ENCODE results near the gene APIP. TPM values are rescaled to one million over a fixed set of nuclear protein-coding genes. Genes with fewer than 3 reads are reported as not detected.

Gene APIP
- total and polyA plus RNA-seq, 2 of the 8 experiments (the other 6 are each of a cell fraction or from before 2014, with no cell fraction given), result 10.4 to 25.7 TPM

- H3K23ac ChIP-seq (ENCODE audit: insufficient read length), result no peak overlapping the region
- H3K4ac ChIP-seq (replicated peaks; ENCODE audit: insufficient read length, low read depth, low read length), result no peak overlapping the region
- H3K18ac ChIP-seq (ENCODE audit: extremely low read depth, low read length), result no peak overlapping the region
- H2BK120ac ChIP-seq (replicated peaks; ENCODE audit: low read depth, low read length), result no peak overlapping the region
- no peak overlapping the region for H2BK20ac ChIP-seq (ENCODE audit: low read length)
- no peak overlapping the region for H2BK15ac ChIP-seq (ENCODE audit: low read length)
- H2AK5ac ChIP-seq (ENCODE audit: low read depth, low read length), result no peak overlapping the region
- H3K14ac ChIP-seq (ENCODE audit: insufficient read length), result no peak overlapping the region
- no peaks in the 10 kb centered on the region for H3K79me2 ChIP-seq (ENCODE audit: control insufficient read depth in 1 of 2, insufficient read depth in 2 of 2, low read length in 2 of 2)
- no peak overlapping the region for H3K56ac ChIP-seq (replicated peaks; ENCODE audit: insufficient read length, low read depth, low read length)
- DNase-seq (ENCODE audit: low read depth in 1 of 2, low spot score in 2 of 2), result no peak
- no peaks in the 10 kb centered on the region for H3K27me3 ChIP-seq (replicated peaks in 1 of 4; ENCODE audit: control insufficient read depth in 3 of 4, extremely low read depth in 1 of 4, insufficient read depth in 3 of 4, low read length in 3 of 4)
- H2BK12ac ChIP-seq (ENCODE audit: low read depth, low read length), result 0 out of 2 replicates have a peak overlapping the region, but pooled peaks have one; percentile 1
- ChIA-PET CTCF (ENCODE audit: partially characterized antibody) (interaction anchor here (0.6 to 4.8 kb wide), 6 partner anchors 11 to 995 kb away, joined by 3 to 23 read pairs (median 3); no protein-coding TSS in a partner anchor), POLR2A (ENCODE audit: partially characterized antibody) (interaction anchor here (0.6 kb wide), 1 partner anchor 377 kb away, joined by 3 read pairs; no protein-coding TSS in a partner anchor)
- FAIRE-seq, result no peak
- no peak overlapping the region for H4K91ac ChIP-seq (replicated peaks; ENCODE audit: insufficient read length, low read length)
- no peak overlapping the region for H2AFZ ChIP-seq (ENCODE audit: low read length)
- no peaks in the 10 kb centered on the region for H3K79me1 ChIP-seq (ENCODE audit: low read depth, low read length)
- H3K4me3 ChIP-seq (ENCODE audit: extremely low read depth in 1 of 4, insufficient read depth in 2 of 4, low read depth in 3 of 4, low read length in 4 of 4), result no peak overlapping the region
- peaks cover 0 to 4% (median 0%) of the 10 kb centered on the region in 4 experiments; a peak in 2 of 7 replicates for H3K4me1 ChIP-seq (replicated peaks in 1 of 4; ENCODE audit: control insufficient read depth in 3 of 4, insufficient read depth in 4 of 4, low read length in 3 of 4)
- no peak overlapping the region for H4K8ac ChIP-seq (ENCODE audit: extremely low read depth, insufficient read depth, low read length)
- TF ChIP-seq MAFK (IDR thresholded peaks at IDR 0.05; ENCODE audit: low read depth, low read length) (no peak), RAD21 (IDR thresholded peaks at IDR 0.05 in 1 of 2, conservative IDR thresholded peaks at IDR 0.05 in 1 of 2; ENCODE audit: low read depth in 2 of 2, low read length in 2 of 2) (peak; percentile 17 to 42; a peak in 3 of 4 replicates), CTCF (IDR thresholded peaks at IDR 0.05; ENCODE audit: control extremely low read depth in 1 of 3, insufficient read depth in 1 of 3, low read depth in 1 of 3, low read length in 3 of 3) (peak; percentile 2 to 50 (median 43)), GABPA (IDR thresholded peaks at IDR 0.05; ENCODE audit: borderline replicate concordance, insufficient read depth, low read length) (no peak)
- WGBS, 2 experiments (ENCODE audit: extremely low coverage in 1 of 2, insufficient coverage in 1 of 2, insufficient read length in 1 of 2, insufficient replicate concordance in 2 of 2, low coverage in 1 of 2, low lambda C conversion rate in 2 of 2, missing lambda C conversion rate in 1 of 2), result 81% methylated on average over 4 of the region's 4 CpGs; no CpG with 5 or more reads in 1 of the 2 experiments
- H3K9ac ChIP-seq (replicated peaks in 1 of 4; ENCODE audit: extremely low read depth in 1 of 4, low read depth in 3 of 4, low read length in 3 of 4), result no peak overlapping the region
- no peak overlapping the region for H4K5ac ChIP-seq (ENCODE audit: insufficient read length, low read depth, low read length)
- H4K20me1 ChIP-seq (replicated peaks in 1 of 2; ENCODE audit: control insufficient read depth in 1 of 2, insufficient read depth in 2 of 2, low read length in 2 of 2), result no peaks in the 10 kb centered on the region
- no peaks in the 10 kb centered on the region; a peak in 1 of 8 replicates for H3K36me3 ChIP-seq (ENCODE audit: control insufficient read depth in 2 of 4, insufficient read depth in 4 of 4, low read length in 3 of 4)
- H3K23me2 ChIP-seq (ENCODE audit: low read depth, low read length), result no peaks in the 10 kb centered on the region; the same call in 1 of the 2 replicates
- no peak overlapping the region for H3K4me2 ChIP-seq (ENCODE audit: insufficient read depth in 1 of 2, low read depth in 2 of 2, low read length in 2 of 2)
- H3K27ac ChIP-seq (ENCODE audit: low read depth, low read length), result no peak overlapping the region
- 0 out of 2 replicates have a peak overlapping the region, but pooled peaks have one; percentile 21 for H2BK5ac ChIP-seq (ENCODE audit: low read depth, low read length)
- H3K9me3 ChIP-seq (ENCODE audit: insufficient read depth in 2 of 2, low read depth in 1 of 2, low read length in 1 of 2), result 0 out of 4 replicates have a peak, but pooled peaks cover 0 to 2% of the 10 kb centered on the region in 2 experiments
Observed at GRCh38 chr11:34836958-34837856, 79.0 kb downstream of the APIP start.
